GM23338 (cell line): ENCODE results near the gene SLC39A7. TPM values are rescaled to one million over a fixed set of nuclear protein-coding genes. Genes with fewer than 3 reads are reported as not detected.

ENCODE experiments used
- ATAC-seq: fragments of 200-7000 bp; cut with Tn5 transposase; 3 replicates; pipeline ENCODE4 v1.9.1; 2020
- DNase-seq: peaks from one replicate; pipeline ENCODE4 v3.0.0-alpha.2; 2015; ENCODE audit warnings: low spot score
- H2AFZ ChIP-seq: fragments of 200-600 bp; sonication (generic); 2 replicates; pipeline ENCODE4 v1.8.0; 2016; ENCODE audit warnings: antibody characterized with exemption, mild to moderate bottlenecking, moderate library complexity
- H3F3A ChIP-seq: fragments of 200-600 bp; sonication (generic); replicated peaks from 2 replicates; pipeline ENCODE4 v1.8.0; 2017; ENCODE audit warnings: antibody characterized with exemption, mixed run types, low read depth
- H3K27ac ChIP-seq: fragments of 200-600 bp; sonication (generic); 2 replicates; pipeline ENCODE4 v1.6.1; 2016; ENCODE audit warnings: low read depth
- H3K27me3 ChIP-seq: fragments of 200-600 bp; sonication (generic); 2 replicates; pipeline ENCODE4 v1.8.0; 2016; ENCODE audit warnings: mild to moderate bottlenecking, mixed run types, moderate library complexity; ENCODE audit not compliant: insufficient read depth
- H3K36me3 ChIP-seq: fragments of 200-600 bp; sonication (generic); 2 replicates; pipeline ENCODE4 v1.8.0; 2016; ENCODE audit warnings: mild to moderate bottlenecking; ENCODE audit not compliant: insufficient read depth
- H3K4me1 ChIP-seq: fragments of 200-600 bp; sonication (generic); 2 replicates; pipeline ENCODE4 v1.8.0; 2016; ENCODE audit warnings: mild to moderate bottlenecking, moderate library complexity; ENCODE audit not compliant: insufficient read depth
- H3K4me2 ChIP-seq: fragments of 200-600 bp; sonication (generic); 2 replicates; pipeline ENCODE4 v1.7.1; 2017; ENCODE audit warnings: mixed run types
- H3K4me3 ChIP-seq: fragments of 200-600 bp; sonication (generic); 2 replicates; pipeline ENCODE4 v1.6.1; 2016; ENCODE audit warnings: mixed run types
- H3K79me2 ChIP-seq: fragments of 200-600 bp; sonication (generic); replicated peaks from 2 replicates; pipeline ENCODE4 v1.8.0; 2017; ENCODE audit warnings: mild to moderate bottlenecking; ENCODE audit not compliant: insufficient read depth
- H3K9me2 ChIP-seq: fragments of 200-600 bp; sonication (generic); 2 replicates; pipeline ENCODE4 v1.8.0; 2017; ENCODE audit not compliant: insufficient read depth
- H4K20me1 ChIP-seq: fragments of 200-600 bp; sonication (generic); replicated peaks from 2 replicates; pipeline ENCODE4 v1.8.0; 2017; ENCODE audit warnings: mild to moderate bottlenecking; ENCODE audit not compliant: insufficient read depth
- H3K27ac Mint-ChIP-seq: 2 replicates; pipeline ENCODE4 v1.8.0; 2020; ENCODE audit warnings: inconsistent platforms, mild to moderate bottlenecking, moderate library complexity, mixed read lengths
- H3K27me3 Mint-ChIP-seq: 3 replicates; pipeline ENCODE4 v1.8.0; 2022; ENCODE audit warnings: low read depth, mild to moderate bottlenecking, moderate library complexity, mixed read lengths, inconsistent platforms; ENCODE audit not compliant: insufficient read depth, poor library complexity
- H3K36me3 Mint-ChIP-seq: 3 replicates; pipeline ENCODE4 v1.8.0; 2021; ENCODE audit warnings: low read depth, mild to moderate bottlenecking, inconsistent platforms, moderate library complexity, mixed read lengths
- H3K4me1 Mint-ChIP-seq: 3 replicates; pipeline ENCODE4 v1.8.0; 2020; ENCODE audit warnings: mild to moderate bottlenecking, inconsistent platforms, mixed read lengths
- H3K4me3 Mint-ChIP-seq: 3 replicates; pipeline ENCODE4 v1.8.0; 2021; ENCODE audit warnings: moderate library complexity, mild to moderate bottlenecking, inconsistent platforms, mixed read lengths
- H3K9me3 Mint-ChIP-seq: 3 replicates; pipeline ENCODE4 v1.8.0; 2020; ENCODE audit warnings: moderate library complexity, mild to moderate bottlenecking, inconsistent platforms, mixed read lengths
- EZH2 ChIP-seq: fragments of 200-600 bp; sonication (generic); IDR thresholded peaks from one replicate; pipeline ENCODE4 v1.8.0; 2017; ENCODE audit warnings: antibody characterized with exemption, mild to moderate bottlenecking, low read depth; ENCODE audit not compliant: unreplicated experiment
- EZH2phosphoT487 ChIP-seq: fragments of 200-600 bp; sonication (generic); IDR thresholded peaks from one replicate; pipeline ENCODE4 v1.8.1; 2018; ENCODE audit warnings: antibody characterized with exemption; ENCODE audit not compliant: unreplicated experiment
- NANOG ChIP-seq: IDR thresholded peaks from 2 replicates; pipeline ENCODE4 v1.6.1; 2016; ENCODE audit warnings: antibody characterized with exemption, borderline replicate concordance
- STAT1 ChIP-seq: IDR thresholded peaks from one replicate; pipeline ENCODE4 v1.6.1; 2016; ENCODE audit warnings: antibody characterized with exemption; ENCODE audit not compliant: unreplicated experiment
- ZNF114 ChIP-seq: fragments of 250-450 bp; sonication (Bioruptor Pico); IDR thresholded peaks from 2 replicates; pipeline ENCODE4 v1.5.0; 2020; ENCODE audit warnings: mild to moderate bottlenecking, moderate library complexity
- ZNF331 ChIP-seq: fragments of 250-450 bp; sonication (Bioruptor Pico); IDR thresholded peaks from 2 replicates; pipeline ENCODE4 v1.5.0; 2020; ENCODE audit warnings: low read depth, mild to moderate bottlenecking, moderate library complexity
- polyA plus RNA-seq: library from polyadenylated mRNA; unstranded; fragments of >200 nt; fragmentation: Nextera tagmentation; extraction: Ambion mirVana; gene quantifications from 2 replicates; pipeline ENCODE4 v1.2.1, GENCODE V29; 2016
- total RNA-seq: library from RNA; depleted of rRNA; stranded (reverse); fragments of >200 nt; shearing (Covaris generic); gene quantifications from 2 replicates; pipeline ENCODE4 v1.2.3, GENCODE V29; 2014
- TF ChIP-seq, protein P1 (sequence below), 2 experiments: fragments of 200-600 bp in 1 of 2; sonication (generic) in 1 of 2; conservative IDR thresholded peaks; 2 replicates each; pipeline versions ENCODE4 v1.5.1 to v1.6.1; 2016 to 2017; ENCODE audit warnings: antibody characterized with exemption in 2 of 2, low read depth in 2 of 2, mild to moderate bottlenecking in 2 of 2, moderate library complexity in 1 of 2
- TF ChIP-seq, protein P2 (sequence below): fragments of 250-450 bp; sonication (Bioruptor Pico); IDR thresholded peaks from 2 replicates; pipeline ENCODE4 v1.5.0; 2020; ENCODE audit warnings: mild to moderate bottlenecking, moderate library complexity
- TF ChIP-seq, protein P3 (sequence below): IDR thresholded peaks from one replicate; pipeline ENCODE4 v1.6.1; 2018; ENCODE audit warnings: antibody characterized with exemption; ENCODE audit not compliant: unreplicated experiment

SLC39A7 gene
- total and polyA plus RNA-seq, 2 experiments from 2014 or later, result 9.0 to 75.9 TPM

DNA sequence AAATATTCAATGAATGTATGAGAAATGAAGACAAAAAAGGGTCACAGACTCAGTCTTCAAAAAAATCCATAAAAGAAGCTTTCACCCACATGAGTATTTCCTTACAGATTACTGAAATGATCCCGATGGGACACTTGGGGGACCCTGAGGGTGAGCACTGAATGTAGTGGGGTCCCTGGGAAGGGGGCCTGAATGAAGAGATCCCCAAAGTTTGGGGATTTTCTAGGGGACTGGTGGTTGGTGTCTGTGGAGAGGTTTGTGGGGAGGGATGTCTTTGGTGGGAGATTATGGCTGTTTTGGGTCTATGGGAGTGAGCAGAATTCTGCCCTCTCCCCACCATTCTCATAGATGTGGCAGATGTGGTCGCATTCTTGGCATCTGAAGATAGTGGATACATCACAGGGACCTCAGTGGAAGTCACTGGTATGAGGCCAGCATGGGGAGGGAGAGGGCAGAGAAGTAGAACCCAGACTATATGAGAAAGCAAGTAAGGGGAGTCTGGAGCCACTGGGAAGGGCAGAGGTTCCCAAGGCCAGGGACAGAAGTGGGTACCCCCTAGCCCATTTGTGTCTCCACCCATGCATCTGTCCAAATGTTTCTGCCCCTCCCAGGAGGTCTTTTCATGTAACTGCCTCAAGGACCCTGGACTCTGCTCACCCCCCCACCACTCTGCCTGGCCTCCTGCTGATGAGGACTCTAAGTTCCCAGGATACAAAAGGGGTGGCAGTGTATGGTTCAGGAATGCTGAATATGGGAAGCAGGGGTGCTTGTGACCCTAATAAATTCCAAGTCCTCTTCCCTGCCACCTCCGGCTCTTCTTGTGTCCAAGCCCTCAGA, 5.6 kb downstream of the SLC39A7 start:
- peaks cover 56% of the 10 kb centered on the region for H3K27me3 ChIP-seq
- no peak overlapping the region for H2AFZ ChIP-seq

More for the DNA sequence above, 5.6 kb downstream of the SLC39A7 start:
- TF ChIP-seq, protein P1, sequence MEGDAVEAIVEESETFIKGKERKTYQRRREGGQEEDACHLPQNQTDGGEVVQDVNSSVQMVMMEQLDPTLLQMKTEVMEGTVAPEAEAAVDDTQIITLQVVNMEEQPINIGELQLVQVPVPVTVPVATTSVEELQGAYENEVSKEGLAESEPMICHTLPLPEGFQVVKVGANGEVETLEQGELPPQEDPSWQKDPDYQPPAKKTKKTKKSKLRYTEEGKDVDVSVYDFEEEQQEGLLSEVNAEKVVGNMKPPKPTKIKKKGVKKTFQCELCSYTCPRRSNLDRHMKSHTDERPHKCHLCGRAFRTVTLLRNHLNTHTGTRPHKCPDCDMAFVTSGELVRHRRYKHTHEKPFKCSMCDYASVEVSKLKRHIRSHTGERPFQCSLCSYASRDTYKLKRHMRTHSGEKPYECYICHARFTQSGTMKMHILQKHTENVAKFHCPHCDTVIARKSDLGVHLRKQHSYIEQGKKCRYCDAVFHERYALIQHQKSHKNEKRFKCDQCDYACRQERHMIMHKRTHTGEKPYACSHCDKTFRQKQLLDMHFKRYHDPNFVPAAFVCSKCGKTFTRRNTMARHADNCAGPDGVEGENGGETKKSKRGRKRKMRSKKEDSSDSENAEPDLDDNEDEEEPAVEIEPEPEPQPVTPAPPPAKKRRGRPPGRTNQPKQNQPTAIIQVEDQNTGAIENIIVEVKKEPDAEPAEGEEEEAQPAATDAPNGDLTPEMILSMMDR (conservative IDR thresholded peaks at IDR 0.05; ENCODE audit: low read depth in 2 of 2), result no peak
- TF ChIP-seq STAT1 (no peak), ZNF331 (no peak), EZH2phosphoT487 (no peak), ZNF114 (CRISPR knock-in tag) (no peak), NANOG (no peak), EZH2 (no peak)
- TF ChIP-seq, protein P2, sequence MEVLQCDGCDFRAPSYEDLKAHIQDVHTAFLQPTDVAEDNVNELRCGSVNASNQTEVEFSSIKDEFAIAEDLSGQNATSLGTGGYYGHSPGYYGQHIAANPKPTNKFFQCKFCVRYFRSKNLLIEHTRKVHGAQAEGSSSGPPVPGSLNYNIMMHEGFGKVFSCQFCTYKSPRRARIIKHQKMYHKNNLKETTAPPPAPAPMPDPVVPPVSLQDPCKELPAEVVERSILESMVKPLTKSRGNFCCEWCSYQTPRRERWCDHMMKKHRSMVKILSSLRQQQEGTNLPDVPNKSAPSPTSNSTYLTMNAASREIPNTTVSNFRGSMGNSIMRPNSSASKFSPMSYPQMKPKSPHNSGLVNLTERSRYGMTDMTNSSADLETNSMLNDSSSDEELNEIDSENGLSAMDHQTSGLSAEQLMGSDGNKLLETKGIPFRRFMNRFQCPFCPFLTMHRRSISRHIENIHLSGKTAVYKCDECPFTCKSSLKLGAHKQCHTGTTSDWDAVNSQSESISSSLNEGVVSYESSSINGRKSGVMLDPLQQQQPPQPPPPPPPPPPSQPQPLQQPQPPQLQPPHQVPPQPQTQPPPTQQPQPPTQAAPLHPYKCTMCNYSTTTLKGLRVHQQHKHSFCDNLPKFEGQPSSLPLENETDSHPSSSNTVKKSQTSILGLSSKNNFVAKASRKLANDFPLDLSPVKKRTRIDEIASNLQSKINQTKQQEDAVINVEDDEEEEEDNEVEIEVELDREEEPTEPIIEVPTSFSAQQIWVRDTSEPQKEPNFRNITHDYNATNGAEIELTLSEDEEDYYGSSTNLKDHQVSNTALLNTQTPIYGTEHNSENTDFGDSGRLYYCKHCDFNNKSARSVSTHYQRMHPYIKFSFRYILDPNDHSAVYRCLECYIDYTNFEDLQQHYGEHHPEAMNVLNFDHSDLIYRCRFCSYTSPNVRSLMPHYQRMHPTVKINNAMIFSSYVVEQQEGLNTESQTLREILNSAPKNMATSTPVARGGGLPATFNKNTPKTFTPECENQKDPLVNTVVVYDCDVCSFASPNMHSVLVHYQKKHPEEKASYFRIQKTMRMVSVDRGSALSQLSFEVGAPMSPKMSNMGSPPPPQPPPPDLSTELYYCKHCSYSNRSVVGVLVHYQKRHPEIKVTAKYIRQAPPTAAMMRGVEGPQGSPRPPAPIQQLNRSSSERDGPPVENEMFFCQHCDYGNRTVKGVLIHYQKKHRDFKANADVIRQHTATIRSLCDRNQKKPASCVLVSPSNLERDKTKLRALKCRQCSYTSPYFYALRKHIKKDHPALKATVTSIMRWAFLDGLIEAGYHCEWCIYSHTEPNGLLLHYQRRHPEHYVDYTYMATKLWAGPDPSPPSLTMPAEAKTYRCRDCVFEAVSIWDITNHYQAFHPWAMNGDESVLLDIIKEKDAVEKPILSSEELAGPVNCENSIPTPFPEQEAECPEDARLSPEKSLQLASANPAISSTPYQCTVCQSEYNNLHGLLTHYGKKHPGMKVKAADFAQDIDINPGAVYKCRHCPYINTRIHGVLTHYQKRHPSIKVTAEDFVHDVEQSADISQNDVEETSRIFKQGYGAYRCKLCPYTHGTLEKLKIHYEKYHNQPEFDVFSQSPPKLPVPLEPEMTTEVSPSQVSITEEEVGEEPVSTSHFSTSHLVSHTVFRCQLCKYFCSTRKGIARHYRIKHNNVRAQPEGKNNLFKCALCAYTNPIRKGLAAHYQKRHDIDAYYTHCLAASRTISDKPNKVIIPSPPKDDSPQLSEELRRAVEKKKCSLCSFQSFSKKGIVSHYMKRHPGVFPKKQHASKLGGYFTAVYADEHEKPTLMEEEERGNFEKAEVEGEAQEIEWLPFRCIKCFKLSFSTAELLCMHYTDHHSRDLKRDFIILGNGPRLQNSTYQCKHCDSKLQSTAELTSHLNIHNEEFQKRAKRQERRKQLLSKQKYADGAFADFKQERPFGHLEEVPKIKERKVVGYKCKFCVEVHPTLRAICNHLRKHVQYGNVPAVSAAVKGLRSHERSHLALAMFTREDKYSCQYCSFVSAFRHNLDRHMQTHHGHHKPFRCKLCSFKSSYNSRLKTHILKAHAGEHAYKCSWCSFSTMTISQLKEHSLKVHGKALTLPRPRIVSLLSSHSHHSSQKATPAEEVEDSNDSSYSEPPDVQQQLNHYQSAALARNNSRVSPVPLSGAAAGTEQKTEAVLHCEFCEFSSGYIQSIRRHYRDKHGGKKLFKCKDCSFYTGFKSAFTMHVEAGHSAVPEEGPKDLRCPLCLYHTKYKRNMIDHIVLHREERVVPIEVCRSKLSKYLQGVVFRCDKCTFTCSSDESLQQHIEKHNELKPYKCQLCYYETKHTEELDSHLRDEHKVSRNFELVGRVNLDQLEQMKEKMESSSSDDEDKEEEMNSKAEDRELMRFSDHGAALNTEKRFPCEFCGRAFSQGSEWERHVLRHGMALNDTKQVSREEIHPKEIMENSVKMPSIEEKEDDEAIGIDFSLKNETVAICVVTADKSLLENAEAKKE (CRISPR knock-in tag), result no peak
- TF ChIP-seq, protein P3, sequence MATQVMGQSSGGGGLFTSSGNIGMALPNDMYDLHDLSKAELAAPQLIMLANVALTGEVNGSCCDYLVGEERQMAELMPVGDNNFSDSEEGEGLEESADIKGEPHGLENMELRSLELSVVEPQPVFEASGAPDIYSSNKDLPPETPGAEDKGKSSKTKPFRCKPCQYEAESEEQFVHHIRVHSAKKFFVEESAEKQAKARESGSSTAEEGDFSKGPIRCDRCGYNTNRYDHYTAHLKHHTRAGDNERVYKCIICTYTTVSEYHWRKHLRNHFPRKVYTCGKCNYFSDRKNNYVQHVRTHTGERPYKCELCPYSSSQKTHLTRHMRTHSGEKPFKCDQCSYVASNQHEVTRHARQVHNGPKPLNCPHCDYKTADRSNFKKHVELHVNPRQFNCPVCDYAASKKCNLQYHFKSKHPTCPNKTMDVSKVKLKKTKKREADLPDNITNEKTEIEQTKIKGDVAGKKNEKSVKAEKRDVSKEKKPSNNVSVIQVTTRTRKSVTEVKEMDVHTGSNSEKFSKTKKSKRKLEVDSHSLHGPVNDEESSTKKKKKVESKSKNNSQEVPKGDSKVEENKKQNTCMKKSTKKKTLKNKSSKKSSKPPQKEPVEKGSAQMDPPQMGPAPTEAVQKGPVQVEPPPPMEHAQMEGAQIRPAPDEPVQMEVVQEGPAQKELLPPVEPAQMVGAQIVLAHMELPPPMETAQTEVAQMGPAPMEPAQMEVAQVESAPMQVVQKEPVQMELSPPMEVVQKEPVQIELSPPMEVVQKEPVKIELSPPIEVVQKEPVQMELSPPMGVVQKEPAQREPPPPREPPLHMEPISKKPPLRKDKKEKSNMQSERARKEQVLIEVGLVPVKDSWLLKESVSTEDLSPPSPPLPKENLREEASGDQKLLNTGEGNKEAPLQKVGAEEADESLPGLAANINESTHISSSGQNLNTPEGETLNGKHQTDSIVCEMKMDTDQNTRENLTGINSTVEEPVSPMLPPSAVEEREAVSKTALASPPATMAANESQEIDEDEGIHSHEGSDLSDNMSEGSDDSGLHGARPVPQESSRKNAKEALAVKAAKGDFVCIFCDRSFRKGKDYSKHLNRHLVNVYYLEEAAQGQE, result no peak
- ATAC-seq, result no peak
- H3K4me1 Mint-ChIP-seq, result peaks cover 58% of the 10 kb centered on the region
- peaks cover 18% of the 10 kb centered on the region for H3K79me2 ChIP-seq
- peaks cover 42% of the 10 kb centered on the region for H3K36me3 Mint-ChIP-seq
- H3K4me2 ChIP-seq, result 0 out of 2 replicates have a peak overlapping the region, but pooled peaks have one; percentile 97
- no peak overlapping the region for H3K27ac ChIP-seq
- H3K27me3 Mint-ChIP-seq, result peaks cover 44% of the 10 kb centered on the region
- H3F3A ChIP-seq, result peaks cover 25% of the 10 kb centered on the region
- H4K20me1 ChIP-seq, result peaks cover 25% of the 10 kb centered on the region
- H3K4me3 Mint-ChIP-seq, result peak overlapping the region; percentile 84
- no peak overlapping the region for H3K27ac Mint-ChIP-seq
- 0 out of 2 replicates have a peak overlapping the region, but pooled peaks have one; percentile 96 for H3K4me3 ChIP-seq
- peaks cover 39% of the 10 kb centered on the region for H3K4me1 ChIP-seq
- no peaks in the 10 kb centered on the region for H3K9me2 ChIP-seq
- no peak for DNase-seq
- no peaks in the 10 kb centered on the region; the same call in 2 of the 3 replicates for H3K9me3 Mint-ChIP-seq
- peaks cover 11% of the 10 kb centered on the region; the same call in 1 of the 2 replicates for H3K36me3 ChIP-seq
